GM19324 (cell line): ENCODE results near the gene PRAMEF27.
"Not testable (repeated sequence)": the region's sequence is repeated elsewhere in the genome, so short reads cannot be mapped to it uniquely, and the experiment has no call there.

Experiments used
- ATAC-seq: cut with Tn5 transposase; IDR thresholded peaks from one replicate; pipeline ENCODE4 v1.9.1; 2021; ENCODE audit warnings: mild to moderate bottlenecking, moderate library complexity; ENCODE audit not compliant: unreplicated experiment, low FRiP score

The PRAMEF27 gene

GRCh38 chr1:13056475-13056874 is at the start of gene PRAMEF27:
PRAMEF27 (minus strand) TSS chr1:13056575; CDS start chr1:13053659, 2,916 bp downstream.
- not testable (repeated sequence) for ATAC-seq

GRCh38 chr1:13070474-13070873 is 14.1 kb upstream of the PRAMEF27 start, which contains the start of gene PRAMEF25:
PRAMEF25 (plus strand) TSS chr1:13070774; CDS start chr1:13073694, 2,920 bp downstream.
- not testable (repeated sequence) for ATAC-seq

- ATAC-seq, result not testable (repeated sequence)
Measured at GRCh38 chr1:13019846-13020245, 36.5 kb downstream of the PRAMEF27 start.

GRCh38 chr1:13011932-13012331 is 44.4 kb downstream of the PRAMEF27 start:
- ATAC-seq, result not testable (repeated sequence)

GRCh38 chr1:13009348-13009747 is 47.0 kb downstream of the PRAMEF27 start:
- not testable (repeated sequence) for ATAC-seq

GRCh38 chr1:13005732-13006131 is 50.6 kb downstream of the PRAMEF27 start:
- not testable (repeated sequence) for ATAC-seq
